ENCODE results near the gene HSD17B11. TPM values are rescaled to one million over a fixed set of nuclear protein-coding genes. Genes with fewer than 3 reads are reported as not detected.

Gene HSD17B11
- total RNA-seq, 4 donors from 2014 or later = 15.3 to 34.9 (median 19.2) TPM

- in situ Hi-C loops (cut with MboI; ENCODE audit: low sequenced_read_pairs in 4 of 4) = no loop called here
- ATAC-seq = no peak
Measured at GRCh38 chr4:87330761-87331160, 60.2 kb downstream of the HSD17B11 start.

GRCh38 chr4:87327136-87327535 lies 63.9 kb downstream of the HSD17B11 start:
- intact Hi-C loops (cut with DNase I; ENCODE audit: low total_unique reads) = no loop called here
- no peak overlapping the region for H3K4me3 ChIP-seq
- TF ChIP-seq POLR2A (IDR thresholded peaks at IDR 0.05) (no peak), CTCF (IDR thresholded peaks at IDR 0.05 in 4 of 5, conservative IDR thresholded peaks at IDR 0.05 in 1 of 5) (no peak)
- H3K4me1 ChIP-seq = no peaks in the 10 kb centered on the region
- no peak overlapping the region for H3K27ac ChIP-seq
- DNase-seq (no peak), ATAC-seq (no peak)
- no peaks in the 10 kb centered on the region for H3K9me3 ChIP-seq
- no peaks in the 10 kb centered on the region for H3K36me3 ChIP-seq
- in situ Hi-C loops (cut with MboI; ENCODE audit: low sequenced_read_pairs in 4 of 4) = no loop called here
- H3K27me3 ChIP-seq = no peaks in the 10 kb centered on the region

More at GRCh38 chr4:87330761-87331160, 60.2 kb downstream of the HSD17B11 start:
- H3K4me3 ChIP-seq = no peak overlapping the region
- no peaks in the 10 kb centered on the region for H3K4me1 ChIP-seq
- H3K9me3 ChIP-seq = peaks cover 0 to 6% (median 0%) of the 10 kb centered on the region in 3 donors
- TF ChIP-seq POLR2A (IDR thresholded peaks at IDR 0.05) (no peak), CTCF (IDR thresholded peaks at IDR 0.05 in 4 of 5, conservative IDR thresholded peaks at IDR 0.05 in 1 of 5) (no peak)
- H3K27ac ChIP-seq = no peak overlapping the region
- H3K36me3 ChIP-seq = no peaks in the 10 kb centered on the region
- no peaks in the 10 kb centered on the region for H3K27me3 ChIP-seq
- DNase-seq = no peak
- intact Hi-C loops (cut with DNase I; ENCODE audit: low total_unique reads) = no loop called here

GRCh38 chr4:87326460-87326859 lies 64.5 kb downstream of the HSD17B11 start:
- Histone ChIP-seq H3K4me3 (no peak overlapping the region), H3K9me3 (no peaks in the 10 kb centered on the region), H3K27me3 (no peaks in the 10 kb centered on the region), H3K4me1 (no peaks in the 10 kb centered on the region), H3K36me3 (no peaks in the 10 kb centered on the region), H3K27ac (no peak overlapping the region)
- in situ Hi-C loops (cut with MboI; ENCODE audit: low sequenced_read_pairs in 4 of 4) = no loop called here
- intact Hi-C loops (cut with DNase I; ENCODE audit: low total_unique reads) = no loop called here
- ATAC-seq (no peak), DNase-seq (no peak)
- TF ChIP-seq POLR2A (IDR thresholded peaks at IDR 0.05) (no peak), CTCF (IDR thresholded peaks at IDR 0.05 in 4 of 5, conservative IDR thresholded peaks at IDR 0.05 in 1 of 5) (no peak)

GRCh38 chr4:87322754-87323153 lies 68.2 kb downstream of the HSD17B11 start, which contains the start of gene HSD17B13:
Gene HSD17B13, minus strand, starts transcription at chr4:87322882. Its CDS starts 41 bp downstream, at chr4:87322841.
- DNase-seq (no peak), ATAC-seq (no peak)
- intact Hi-C loops (cut with DNase I; ENCODE audit: low total_unique reads) = no loop called here
- in situ Hi-C loops (cut with MboI; ENCODE audit: low sequenced_read_pairs in 4 of 4) = no loop called here
- Histone ChIP-seq H3K9me3 (no peaks in the 10 kb centered on the region), H3K4me3 (no peak within 1 kb of the TSS), H3K27ac (no peak within 1 kb of the TSS), H3K36me3 (no peaks in the 10 kb centered on the region), H3K4me1 (no peaks in the 10 kb centered on the region), H3K27me3 (no peaks in the 10 kb centered on the region)
- TF ChIP-seq CTCF (IDR thresholded peaks at IDR 0.05 in 4 of 5, conservative IDR thresholded peaks at IDR 0.05 in 1 of 5) (no peak), POLR2A (IDR thresholded peaks at IDR 0.05) (no peak)

- no peak for TF ChIP-seq CTCF (IDR thresholded peaks at IDR 0.05 in 4 of 5, conservative IDR thresholded peaks at IDR 0.05 in 1 of 5)
- TF ChIP-seq POLR2A (IDR thresholded peaks at IDR 0.05) = no peak
- Histone ChIP-seq H3K4me3 (no peak overlapping the region), H3K36me3 (no peaks in the 10 kb centered on the region), H3K9me3 (no peaks in the 10 kb centered on the region), H3K27ac (no peak overlapping the region), H3K27me3 (no peaks in the 10 kb centered on the region), H3K4me1 (no peaks in the 10 kb centered on the region)
- in situ Hi-C loops (cut with MboI; ENCODE audit: low sequenced_read_pairs in 4 of 4) (no loop called here), intact Hi-C loops (cut with DNase I; ENCODE audit: low total_unique reads) (no loop called here)
- DNase-seq (no peak), ATAC-seq (no peak)
Measured at GRCh38 chr4:87321888-87322287, 69.1 kb downstream of the HSD17B11 start.

All from gastrocnemius medialis (tissue), 4 donors.